GM12801 (cell line): ENCODE data around the gene TUBA3E.

ENCODE experiments used
- CTCF ChIP-seq: IDR thresholded peaks from one replicate; pipeline ENCODE4 v1.5.1; 2011; ENCODE audit warnings: control low read depth; ENCODE audit not compliant: insufficient read length; ENCODE audit errors: extremely low read depth

TUBA3E gene

GRCh38 chr2:130198343-130198742 lies at the start of gene TUBA3E:
TUBA3E (minus strand) TSS chr2:130198439; CDS start chr2:130198360, 79 bp downstream.
- TF ChIP-seq CTCF, result no peak

- no peak for TF ChIP-seq CTCF
These were observed 48.2 kb upstream of the TUBA3E start for GRCh38 chr2:130246430-130246829.

- no peak for TF ChIP-seq CTCF
These were observed 47.7 kb upstream of the TUBA3E start for GRCh38 chr2:130245976-130246375.

- no peak for TF ChIP-seq CTCF
These were observed 45.1 kb upstream of the TUBA3E start for GRCh38 chr2:130243359-130243758.

- TF ChIP-seq CTCF, result no peak
These were observed 42.9 kb upstream of the TUBA3E start for GRCh38 chr2:130241041-130241707.

- TF ChIP-seq CTCF, result no peak
These were observed 33.4 kb upstream of the TUBA3E start for GRCh38 chr2:130231656-130232055.

- TF ChIP-seq CTCF, result no peak
These were observed 8.0 kb downstream of the TUBA3E start for GRCh38 chr2:130190237-130190636.
